ENCODE measurements around the gene AP3S1.

The AP3S1 gene

GRCh38 chr5:115838885-115839518 is 2.7 kb upstream of the AP3S1 start:
- peak; percentile 47 for TF ChIP-seq CTCF (IDR thresholded peaks at IDR 0.05; ENCODE audit: control insufficient read depth, insufficient read depth, low read depth, low read length, missing control alignments)
- no peak for DNase-seq (ENCODE audit: low read depth)
- H3K4me3 ChIP-seq (ENCODE audit: control insufficient read depth, low read depth, low read length) = no peak overlapping the region

DNA sequence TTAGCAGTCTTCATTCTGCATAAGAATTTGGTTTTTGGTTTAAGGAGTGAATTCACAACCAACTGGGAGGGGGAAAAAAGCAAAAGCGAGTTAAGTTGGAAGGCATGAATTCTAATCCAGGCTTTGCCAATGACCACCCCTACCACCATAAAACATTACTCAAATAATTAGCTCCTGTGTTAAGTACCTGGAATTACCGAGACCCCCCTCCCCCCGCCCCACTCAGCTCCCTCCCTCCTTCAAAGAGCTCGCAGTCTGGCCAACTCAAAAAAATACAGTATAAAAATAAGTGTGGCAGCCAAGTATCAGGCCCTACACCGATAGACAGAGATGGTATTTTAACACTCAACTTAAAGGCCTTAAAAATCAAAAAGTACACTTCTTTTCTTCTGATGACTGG is 862 bp upstream of the AP3S1 start:
- no peak for TF ChIP-seq CTCF (IDR thresholded peaks at IDR 0.05; ENCODE audit: control insufficient read depth, insufficient read depth, low read depth, low read length, missing control alignments)
- peak overlapping the region; percentile 83 for H3K4me3 ChIP-seq (ENCODE audit: control insufficient read depth, low read depth, low read length)
- DNase-seq (ENCODE audit: low read depth) = no peak

GRCh38 chr5:115842089-115842935 is 577 bp downstream of the AP3S1 start:
- peak overlapping the region; percentile 83 for H3K4me3 ChIP-seq (ENCODE audit: control insufficient read depth, low read depth, low read length)
- TF ChIP-seq CTCF (IDR thresholded peaks at IDR 0.05; ENCODE audit: control insufficient read depth, insufficient read depth, low read depth, low read length, missing control alignments) = peak; percentile 5
- DNase-seq (ENCODE audit: low read depth) = no peak

- H3K4me3 ChIP-seq (ENCODE audit: control insufficient read depth, low read depth, low read length) = peak overlapping the region; percentile 83
- no peak for TF ChIP-seq CTCF (IDR thresholded peaks at IDR 0.05; ENCODE audit: control insufficient read depth, insufficient read depth, low read depth, low read length, missing control alignments)
- no peak for DNase-seq (ENCODE audit: low read depth)
These were observed 1.2 kb downstream of the AP3S1 start for GRCh38 chr5:115842952-115843351.

GRCh38 chr5:115843444-115844130 is 1.9 kb downstream of the AP3S1 start:
- DNase-seq (ENCODE audit: low read depth) = no peak
- H3K4me3 ChIP-seq (ENCODE audit: control insufficient read depth, low read depth, low read length) = peak overlapping the region; percentile 83; the same call in 1 of the 2 replicates
- no peak for TF ChIP-seq CTCF (IDR thresholded peaks at IDR 0.05; ENCODE audit: control insufficient read depth, insufficient read depth, low read depth, low read length, missing control alignments)

DNA sequence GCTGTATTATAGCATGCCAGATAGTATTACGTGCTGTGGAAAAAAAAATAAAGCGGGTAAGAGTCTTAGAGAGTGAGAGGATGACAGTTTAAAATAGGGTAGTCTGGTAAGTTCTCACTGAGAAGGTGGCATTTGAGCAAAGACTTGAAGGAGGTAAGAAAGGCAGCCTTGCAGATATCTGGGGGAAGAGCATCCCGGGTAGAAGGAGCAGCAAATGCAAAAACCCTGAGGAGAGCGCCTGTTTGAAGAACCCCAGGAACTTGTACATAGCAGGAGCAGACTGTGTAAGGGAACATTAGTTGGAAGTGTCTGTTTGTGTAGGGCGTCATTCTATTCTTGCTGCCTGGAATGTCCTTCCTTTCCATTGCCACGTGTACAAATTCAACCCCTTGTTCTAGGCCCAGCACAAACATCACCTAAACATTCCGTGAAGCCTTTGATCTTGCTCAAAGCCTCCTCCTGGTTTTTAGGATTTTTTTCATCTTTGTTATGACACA is 2.6 kb downstream of the AP3S1 start:
- H3K4me3 ChIP-seq (ENCODE audit: control insufficient read depth, low read depth, low read length) = no peak overlapping the region

More for the DNA sequence above, 2.6 kb downstream of the AP3S1 start:
- no peak for DNase-seq (ENCODE audit: low read depth)
- no peak for TF ChIP-seq CTCF (IDR thresholded peaks at IDR 0.05; ENCODE audit: control insufficient read depth, insufficient read depth, low read depth, low read length, missing control alignments)

Data from AG09309 (cell line).